OCI-LY7 (cell line): Measurements from ENCODE around the gene PPM1F. TPM values are rescaled to one million over a fixed set of nuclear protein-coding genes. Genes with fewer than 3 reads are reported as not detected.
"Not testable (repeated sequence)": the region's sequence is repeated elsewhere in the genome, so short reads cannot be mapped to it uniquely, and the experiment has no call there.

Experiments used
- BruUV-seq: library from RNA; stranded (reverse); fragments of 400-500 nt; replicated peaks from 2 replicates; lab custom pipeline; 2021; lab: Mats Ljungman, UMichigan
- CTCF ChIA-PET: fragments of 300-600 bp; sonication (Branson Sonifier 250); formaldehyde crosslinking; loops from one replicate; lab custom pipeline; 2022; ENCODE audit warnings: antibody characterized with exemption; ENCODE audit not compliant: unreplicated experiment; lab: Charles Lee
- POLR2A ChIA-PET: fragments of 300-600 bp; sonication (Branson Sonifier 250); formaldehyde crosslinking; loops from one replicate; lab custom pipeline; 2022; ENCODE audit warnings: antibody characterized with exemption; lab: Charles Lee
- DNase-seq: peaks from one replicate; pipeline ENCODE4 v3.0.0-alpha.2; 2015; ENCODE audit warnings: low spot score
- H2AFZ ChIP-seq: fragments of 200-600 bp; sonication (generic), shearing (Covaris generic); 2 replicates; pipeline ENCODE4 v1.6.1; 2014; ENCODE audit warnings: mild to moderate bottlenecking, antibody characterized with exemption, low read length, moderate library complexity
- H3K27ac ChIP-seq: fragments of 200-600 bp; sonication (generic); 2 replicates; pipeline ENCODE4 v1.5.1; 2014; ENCODE audit warnings: mixed run types, low read depth, mild to moderate bottlenecking, moderate library complexity, low read length, inconsistent platforms; ENCODE audit not compliant: poor library complexity, severe bottlenecking
- H3K36me3 ChIP-seq: fragments of 200-600 bp; sonication (generic); 2 replicates; pipeline ENCODE4 v1.6.1; 2014; ENCODE audit warnings: mild to moderate bottlenecking, antibody characterized with exemption, low read length, moderate library complexity, mixed read lengths; ENCODE audit not compliant: insufficient read depth
- H3K4me1 ChIP-seq: fragments of 200-600 bp; sonication (generic); 2 replicates; pipeline ENCODE4 v1.5.1; 2014; ENCODE audit warnings: mild to moderate bottlenecking, low read length; ENCODE audit not compliant: insufficient read depth, poor library complexity, severe bottlenecking
- H3K4me2 ChIP-seq: fragments of 200-600 bp; sonication (generic); 2 replicates; pipeline ENCODE4 v1.6.1; 2014; ENCODE audit warnings: mild to moderate bottlenecking, low read length
- H3K4me3 ChIP-seq: fragments of 200-600 bp; sonication (generic); 2 replicates; pipeline ENCODE4 v1.5.1; 2014; ENCODE audit warnings: mild to moderate bottlenecking, low read depth, low read length; ENCODE audit not compliant: poor library complexity, severe bottlenecking
- H3K79me2 ChIP-seq: fragments of 200-600 bp; sonication (generic); 2 replicates; pipeline ENCODE4 v1.6.1; 2016; ENCODE audit warnings: low read depth, mild to moderate bottlenecking, low read length, moderate library complexity, mixed read lengths; ENCODE audit not compliant: insufficient read depth
- H3K9me2 ChIP-seq: fragments of 200-600 bp; sonication (generic); 2 replicates; pipeline ENCODE4 v1.6.1; 2016; ENCODE audit warnings: mild to moderate bottlenecking, low read length, mixed read lengths; ENCODE audit not compliant: insufficient read depth
- H3K9me3 ChIP-seq: fragments of 200-600 bp; sonication (generic); 2 replicates; pipeline ENCODE4 v1.6.1; 2014; ENCODE audit warnings: mild to moderate bottlenecking, mixed run types, low read length, mixed read lengths
- H4K20me1 ChIP-seq: fragments of 200-600 bp; sonication (generic); 2 replicates; pipeline ENCODE4 v1.6.1; 2014; ENCODE audit warnings: mild to moderate bottlenecking, antibody characterized with exemption, low read length, moderate library complexity, mixed read lengths; ENCODE audit not compliant: insufficient read depth
- CTCF ChIP-seq: fragments of 200-600 bp; sonication (generic); conservative IDR thresholded peaks from 2 replicates; pipeline ENCODE4 v1.5.1; 2014; ENCODE audit warnings: mild to moderate bottlenecking, antibody characterized with exemption, low read length, moderate library complexity, mixed read lengths
- EZH2phosphoT487 ChIP-seq: fragments of 200-600 bp; sonication (generic); IDR thresholded peaks from 2 replicates; pipeline ENCODE4 v1.6.1; 2018; ENCODE audit warnings: low read depth, borderline replicate concordance, mild to moderate bottlenecking, mixed run types, antibody characterized with exemption, low read length, moderate library complexity, mixed read lengths
- intact Hi-C: fragments of 100-400 bp; cut with micrococcal nuclease; formaldehyde crosslinking; loops from one replicate; pipeline ENCODE4 v1.10.0; 2022; ENCODE audit not compliant: unreplicated experiment
- total RNA-seq, 2 experiments: library from RNA; depleted of rRNA in 1 of 2; stranded (reverse); fragments of >200 nt in 1 of 2; shearing (Covaris generic) in 1 of 2; gene quantifications; 2 replicates each; pipeline ENCODE4 v1.2.3, GENCODE V29; 2014 to 2022

Gene PPM1F
- total RNA-seq, 2 experiments from 2014 or later = 21.7 to 27.2 TPM

GRCh38 chr22:21940521-21940920 is 12.1 kb downstream of the PPM1F start:
- Histone ChIP-seq H3K9me3 (no peaks in the 10 kb centered on the region), H3K4me3 (no peak overlapping the region), H3K36me3 (peaks cover 3% of the 10 kb centered on the region; the same call in 1 of the 2 replicates), H4K20me1 (no peaks in the 10 kb centered on the region), H2AFZ (no peak overlapping the region), H3K4me2 (no peak overlapping the region), H3K9me2 (no peaks in the 10 kb centered on the region), H3K4me1 (peaks cover 28% of the 10 kb centered on the region), H3K27ac (no peak overlapping the region), H3K79me2 (no peaks in the 10 kb centered on the region)
- no peak for DNase-seq
- intact Hi-C loops = no loop called here
- POLR2A ChIA-PET = interaction anchor here (0.6 kb wide), 1 partner anchor 60 kb away, joined by 7 read pairs; no protein-coding TSS in a partner anchor
- CTCF ChIA-PET = no interaction called here
- no TSS peak for BruUV-seq
- TF ChIP-seq EZH2phosphoT487 (no peak), CTCF (no peak)

GRCh38 chr22:21939935-21940334 is 12.7 kb downstream of the PPM1F start:
- H4K20me1 ChIP-seq, BruUV-seq, H3K79me2 ChIP-seq, H3K4me2 ChIP-seq, H3K36me3 ChIP-seq, DNase-seq, H2AFZ ChIP-seq, H3K27ac ChIP-seq, H3K4me3 ChIP-seq, CTCF ChIA-PET, H3K9me3 ChIP-seq, H3K9me2 ChIP-seq: not testable (repeated sequence)
- 0 out of 2 replicates have a peak, but pooled peaks have one; percentile 28 for TF ChIP-seq CTCF
- POLR2A ChIA-PET = interaction anchor here (0.6 kb wide), 1 partner anchor 59 kb away, joined by 7 read pairs; no protein-coding TSS in a partner anchor
- H3K4me1 ChIP-seq = peaks cover 28% of the 10 kb centered on the region
- intact Hi-C loops = loop anchor here (2.0 to 5.0 kb wide), 3 partner anchors 13 to 203 kb away; partner anchors contain the start of genes PPM1F and YPEL1

- POLR2A ChIA-PET = no interaction called here
- Histone ChIP-seq H3K36me3 (no peaks in the 10 kb centered on the region), H3K4me3 (no peak overlapping the region), H3K9me3 (no peaks in the 10 kb centered on the region), H2AFZ (no peak overlapping the region), H3K4me2 (no peak overlapping the region; the same call in 1 of the 2 replicates), H3K27ac (no peak overlapping the region), H4K20me1 (no peaks in the 10 kb centered on the region), H3K9me2 (no peaks in the 10 kb centered on the region), H3K79me2 (no peaks in the 10 kb centered on the region), H3K4me1 (peaks cover 28% of the 10 kb centered on the region)
- CTCF ChIA-PET = no interaction called here
- TF ChIP-seq CTCF (no peak), EZH2phosphoT487 (no peak)
- no peak for DNase-seq
- no TSS peak for BruUV-seq
- intact Hi-C loops = loop anchor here (2.0 to 5.0 kb wide), 3 partner anchors 13 to 202 kb away; partner anchors contain the start of genes PPM1F and YPEL1
Measured at GRCh38 chr22:21939461-21939913, 13.2 kb downstream of the PPM1F start.
